HG03280 (cell line): ENCODE data around the gene SNX8.

Source experiments
- ATAC-seq: cut with Tn5 transposase; IDR thresholded peaks from one replicate; pipeline ENCODE4 v1.9.1; 2021; ENCODE audit warnings: mild to moderate bottlenecking, moderate library complexity; ENCODE audit not compliant: unreplicated experiment

The SNX8 gene

DNA sequence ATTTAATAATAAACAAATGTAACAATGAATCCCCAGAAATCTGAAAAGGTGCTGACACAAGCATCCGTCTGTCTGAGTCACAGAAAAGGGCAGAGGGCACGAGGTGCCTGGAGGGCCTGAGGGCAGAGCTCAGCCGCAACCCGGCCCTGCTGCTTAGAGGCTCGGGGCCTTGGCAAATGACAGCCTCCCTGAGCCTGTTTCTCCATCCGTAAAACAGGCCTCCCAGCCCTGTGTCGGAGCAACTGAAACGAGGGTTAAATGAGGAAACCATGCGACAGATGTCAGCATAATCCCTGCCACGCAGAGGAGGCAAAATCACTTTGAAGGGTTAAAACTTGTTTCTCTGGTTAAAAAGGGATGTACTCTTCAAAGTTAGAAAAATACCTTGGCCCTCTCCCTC lies 47.3 kb downstream of the SNX8 start:
- no peak for ATAC-seq

DNA sequence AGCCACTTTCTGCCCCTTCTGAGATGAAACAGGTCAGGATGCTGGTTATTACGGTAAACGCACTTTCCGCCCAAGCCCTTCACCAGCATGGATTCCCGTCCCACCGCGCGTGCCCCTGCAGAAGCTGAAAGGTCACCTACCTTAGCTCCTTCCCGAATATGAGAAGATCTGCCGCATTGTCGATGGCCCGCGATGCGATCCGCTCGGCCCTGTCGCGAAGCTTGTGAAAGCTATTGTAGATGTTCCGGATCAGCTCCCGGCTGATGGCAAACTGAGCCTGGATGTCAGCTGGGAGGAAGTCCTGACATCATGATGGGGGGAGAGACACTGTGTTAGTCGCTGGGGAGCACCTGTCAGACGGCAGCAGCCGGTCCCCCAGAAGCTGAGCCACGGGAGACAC lies 50.1 kb downstream of the SNX8 start:
- ATAC-seq: no peak

DNA sequence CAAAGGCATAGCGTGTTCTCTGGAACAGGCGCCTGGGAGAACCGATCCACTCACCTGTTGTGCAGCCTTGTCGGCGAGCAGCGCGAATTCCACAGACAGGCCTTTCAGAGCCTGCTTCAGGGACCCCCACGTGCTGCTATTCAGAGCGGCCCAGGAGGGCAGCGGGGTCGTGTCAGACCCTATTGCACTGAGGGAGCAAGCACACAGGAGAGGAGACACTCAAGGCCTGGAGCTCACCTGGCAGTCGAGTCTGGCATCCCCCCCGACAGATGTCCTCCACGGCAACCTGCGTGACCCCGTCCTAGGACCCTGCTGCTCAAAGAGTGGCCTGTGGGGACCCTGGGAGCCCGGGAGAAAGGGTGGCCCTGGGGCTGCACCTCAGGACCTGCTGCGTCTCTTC lies 51.1 kb downstream of the SNX8 start:
- no peak for ATAC-seq

DNA sequence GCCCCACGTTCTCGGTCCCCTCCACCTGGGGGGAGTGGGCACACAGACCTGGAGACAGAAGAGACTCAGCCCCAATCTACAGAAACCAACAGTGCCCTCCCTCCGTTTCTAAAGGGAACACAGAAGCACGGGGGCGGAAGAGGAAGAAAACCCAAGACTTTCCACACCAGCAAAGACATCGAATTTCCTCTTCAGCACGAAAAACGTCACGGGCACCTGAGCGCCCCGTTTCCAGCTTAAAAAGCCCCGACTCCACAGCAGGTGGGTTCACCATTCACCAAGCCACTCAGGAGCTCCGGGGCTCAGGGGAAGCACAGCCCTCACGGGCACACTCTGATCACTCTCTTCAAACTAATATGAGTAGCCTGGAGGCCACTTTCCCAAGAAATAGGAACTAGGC lies 52.6 kb downstream of the SNX8 start:
- ATAC-seq: no peak

DNA sequence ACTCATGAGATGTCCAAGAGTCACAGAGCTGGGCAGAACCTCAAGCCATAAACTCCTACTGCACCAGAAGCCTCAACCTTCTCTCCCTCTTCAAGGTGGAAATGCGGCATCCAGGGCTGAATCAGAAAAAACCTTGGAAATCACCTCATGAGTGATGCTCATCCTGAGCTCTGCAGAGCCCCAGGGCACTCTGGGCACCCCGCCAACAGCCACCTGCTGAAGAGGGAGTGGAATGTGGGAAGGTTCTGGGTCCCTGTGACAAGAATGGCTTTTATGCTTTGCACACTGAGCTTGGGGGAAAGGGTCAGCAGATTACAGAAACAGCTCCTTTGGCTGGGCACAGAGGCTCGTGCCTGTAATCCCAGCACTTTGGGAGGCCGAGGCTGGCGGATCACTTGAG lies 53.4 kb downstream of the SNX8 start:
- ATAC-seq: no peak

DNA sequence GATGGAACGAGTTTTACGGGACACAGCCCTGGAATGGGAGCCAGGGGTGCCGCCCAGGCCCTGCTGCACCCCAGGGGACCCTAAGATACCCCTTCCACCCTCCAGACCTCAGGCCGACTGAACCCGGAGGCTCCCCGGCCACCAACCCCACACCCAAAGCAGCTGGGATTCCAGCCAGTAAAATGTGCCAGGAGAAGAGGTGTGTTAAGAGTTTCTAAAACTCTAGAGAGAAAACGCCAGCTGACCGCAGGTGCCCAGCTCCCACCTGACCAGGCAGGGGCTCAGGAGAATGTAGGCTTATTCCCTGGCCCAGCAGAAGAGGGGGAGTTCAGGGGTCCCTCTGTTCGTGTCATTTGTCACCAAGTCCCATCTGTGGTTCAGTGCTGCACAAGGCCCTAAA lies 54.8 kb downstream of the SNX8 start:
- no peak for ATAC-seq

DNA sequence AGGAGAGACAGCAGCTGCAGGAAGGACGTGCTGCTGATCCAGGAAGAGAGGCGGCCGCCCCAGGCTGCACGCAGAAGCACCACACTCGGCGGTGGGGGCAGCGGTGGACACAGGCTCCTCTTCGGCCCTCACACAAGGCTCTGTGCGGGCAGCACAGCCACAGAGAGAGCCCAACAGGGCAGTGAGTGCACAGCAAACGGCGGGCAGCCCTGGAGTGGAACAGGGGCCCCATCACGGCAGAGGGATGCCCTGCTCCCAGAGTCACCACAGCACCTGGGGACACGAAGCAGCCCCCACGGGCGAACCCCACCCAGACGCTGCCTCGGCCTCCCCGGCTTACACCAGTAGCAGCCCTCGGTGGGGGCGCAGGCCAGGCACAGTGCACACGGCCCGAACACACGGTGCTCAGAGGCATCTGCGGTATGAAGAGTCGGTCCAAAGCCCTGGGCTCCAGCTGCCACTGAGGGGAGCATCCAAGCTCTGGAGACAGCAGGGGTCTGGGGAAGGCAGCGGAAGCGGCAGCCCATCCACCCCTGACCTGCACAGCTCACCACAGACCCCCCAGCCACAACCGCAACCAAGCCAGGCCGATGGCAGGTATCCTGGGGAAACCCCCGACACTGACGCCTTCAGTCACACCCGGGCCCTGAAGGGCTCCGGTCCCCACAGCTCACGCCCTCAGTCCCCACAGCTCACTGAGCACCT lies 55.4 kb downstream of the SNX8 start:
- peak; percentile 51 for ATAC-seq

DNA sequence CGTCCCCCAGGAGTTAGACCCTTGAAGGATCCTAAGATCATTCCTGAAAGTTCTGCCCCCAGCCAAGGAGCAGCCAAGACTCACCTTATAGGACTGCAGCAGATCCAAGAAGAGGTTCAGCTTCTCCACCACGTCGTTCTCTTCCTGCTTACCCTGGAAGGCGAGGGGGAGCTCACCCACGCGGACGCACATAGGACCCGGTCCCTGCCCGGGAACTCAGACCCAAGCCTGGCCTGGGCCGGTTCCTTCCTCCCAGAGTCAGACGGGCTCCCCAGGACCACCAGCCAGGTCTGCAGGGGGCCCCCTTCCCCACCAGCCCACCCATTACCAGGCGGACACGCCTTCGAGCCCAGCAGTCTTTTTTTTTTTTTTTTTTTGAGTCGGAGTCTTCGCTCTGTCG lies 56.6 kb downstream of the SNX8 start:
- no peak for ATAC-seq

DNA sequence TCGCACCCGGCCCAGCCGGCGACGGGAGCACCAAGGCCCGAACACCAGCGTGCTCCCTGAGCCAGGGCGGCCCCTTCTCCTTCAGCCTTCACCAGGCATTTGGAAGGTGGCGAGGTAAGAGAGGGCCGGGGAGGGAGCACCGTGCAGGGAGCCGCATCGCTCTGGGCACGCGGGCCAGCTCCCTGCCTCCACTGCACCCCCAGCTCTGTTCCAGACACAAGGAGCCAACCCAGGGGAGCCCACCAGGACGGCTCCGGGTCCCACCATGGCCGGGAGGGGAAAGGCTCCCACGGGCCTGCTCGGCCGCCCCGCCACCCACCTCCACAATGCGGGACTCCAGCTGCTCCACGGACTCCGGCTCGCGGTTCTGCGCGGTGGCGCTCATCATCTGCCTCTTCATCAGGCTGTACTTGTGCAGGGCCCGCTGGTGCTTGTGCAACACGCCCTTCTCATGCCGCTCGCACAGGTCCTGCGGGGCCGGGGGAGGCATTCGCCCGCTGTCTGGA lies 57.1 kb downstream of the SNX8 start:
- ATAC-seq: no peak

DNA sequence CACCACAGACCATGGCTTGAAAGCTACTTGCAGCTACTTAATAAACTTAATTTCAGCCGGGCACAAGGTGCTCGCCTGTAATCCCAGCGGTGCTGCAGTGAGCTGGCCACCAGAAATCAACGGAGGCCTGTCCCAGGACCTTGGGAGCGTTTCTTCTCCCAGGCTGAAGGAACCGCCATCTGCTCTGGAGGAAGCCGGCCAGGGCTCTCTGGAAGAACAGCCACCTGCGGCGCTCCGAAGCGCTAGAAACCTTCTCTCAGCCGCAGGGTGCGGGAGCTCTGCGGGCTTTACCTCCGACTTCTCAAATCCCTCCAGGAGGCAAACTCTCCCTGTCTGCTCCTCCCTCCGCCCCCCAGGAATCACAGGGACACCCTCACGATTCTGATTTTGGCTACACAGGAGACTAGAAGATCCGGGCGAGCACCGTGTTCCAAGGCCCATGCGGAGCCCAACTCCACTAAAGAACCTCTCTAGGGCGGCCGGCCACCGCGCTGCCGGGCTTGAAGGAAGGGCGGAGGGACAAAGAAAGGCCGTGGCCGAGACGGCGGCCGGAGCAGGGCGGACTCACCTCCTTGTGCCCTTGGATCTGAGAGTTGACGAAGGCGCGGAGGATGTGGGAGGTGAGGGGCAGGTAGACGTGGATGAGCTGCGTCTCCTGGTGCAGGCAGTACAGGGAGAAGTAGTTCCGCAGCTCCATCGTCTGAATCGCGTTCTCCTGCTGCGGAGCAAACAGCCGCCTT lies 57.8 kb downstream of the SNX8 start:
- ATAC-seq: no peak

DNA sequence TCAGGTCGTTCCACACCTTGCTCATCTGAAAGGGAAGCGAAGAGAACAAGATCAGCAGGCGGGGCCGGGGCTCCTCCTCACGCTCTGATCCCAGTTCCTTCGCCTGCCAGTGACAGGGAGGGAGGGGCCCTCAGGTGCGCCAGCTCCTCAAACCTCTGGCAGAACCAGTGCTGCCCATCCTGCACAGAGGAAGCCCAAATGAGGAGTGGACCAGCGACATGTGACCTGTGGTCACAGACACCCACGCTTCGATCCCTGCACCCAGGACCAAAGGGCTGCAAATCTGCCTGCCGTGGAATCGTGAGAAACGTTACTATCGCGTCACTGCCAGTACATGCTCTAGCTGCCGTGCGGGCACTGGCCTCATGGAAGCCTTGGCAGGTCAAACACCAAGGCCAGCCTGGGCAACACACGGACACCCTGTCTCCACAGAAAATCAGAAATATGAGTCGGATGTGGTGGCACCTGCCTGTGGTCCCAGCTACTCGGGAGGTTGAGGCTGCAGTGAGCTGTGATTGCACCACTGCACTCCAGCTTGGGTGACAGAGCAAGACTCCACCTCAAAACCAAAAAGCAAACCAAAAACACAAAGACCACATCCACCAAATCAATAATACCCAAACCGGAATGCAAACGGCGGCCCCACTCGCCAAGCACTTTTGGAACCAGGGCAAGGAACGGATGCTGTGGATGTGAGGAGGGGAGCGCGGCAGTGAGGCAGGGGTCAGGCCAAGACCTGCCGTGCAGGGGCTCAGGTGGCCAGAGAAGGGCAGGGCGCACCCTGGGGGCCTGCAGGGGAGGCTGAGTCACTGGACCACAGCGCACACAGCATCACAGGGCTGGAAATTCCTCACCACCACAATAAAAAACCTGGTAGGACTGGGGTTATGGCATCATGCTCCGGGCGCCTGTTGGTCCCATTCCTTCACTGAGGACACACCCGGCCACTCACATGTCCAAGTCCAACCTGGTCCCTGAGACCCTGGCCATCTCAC lies 58.8 kb downstream of the SNX8 start:
- ATAC-seq: no peak

DNA sequence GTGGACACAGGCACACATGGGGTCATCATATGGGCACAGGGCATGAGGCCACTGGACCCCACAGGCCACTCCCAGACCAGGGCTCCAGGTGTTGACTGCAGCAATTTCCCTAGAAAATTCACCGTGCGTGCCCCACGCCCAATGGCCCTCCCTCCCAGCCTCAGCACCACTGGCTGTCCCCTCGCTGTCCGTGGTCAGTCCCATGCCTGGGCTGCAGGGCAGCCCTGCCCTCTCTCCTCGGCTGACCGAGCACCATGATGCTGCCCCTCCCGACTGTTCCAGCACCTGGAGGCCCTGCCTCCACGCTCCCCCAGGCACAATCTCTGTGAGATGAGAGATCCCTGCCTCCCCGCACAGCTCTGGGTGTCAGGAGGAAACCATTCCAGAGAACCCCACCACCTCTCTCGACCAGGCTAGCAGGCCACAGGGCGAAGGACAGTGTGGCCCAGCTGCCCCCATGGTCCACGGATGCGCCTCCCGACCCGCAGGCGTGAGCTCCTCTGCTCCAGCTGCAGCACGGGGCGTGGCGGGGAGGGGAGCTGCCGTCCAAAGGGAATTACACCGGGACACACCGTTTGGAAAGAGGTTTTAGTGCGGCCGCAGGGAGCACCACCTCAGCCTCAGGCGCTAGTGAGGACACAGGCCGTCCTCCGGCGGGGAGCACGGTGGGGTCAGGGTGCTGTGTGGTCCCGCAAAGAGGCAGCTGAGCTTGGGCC lies 59.7 kb downstream of the SNX8 start:
- no peak for ATAC-seq

DNA sequence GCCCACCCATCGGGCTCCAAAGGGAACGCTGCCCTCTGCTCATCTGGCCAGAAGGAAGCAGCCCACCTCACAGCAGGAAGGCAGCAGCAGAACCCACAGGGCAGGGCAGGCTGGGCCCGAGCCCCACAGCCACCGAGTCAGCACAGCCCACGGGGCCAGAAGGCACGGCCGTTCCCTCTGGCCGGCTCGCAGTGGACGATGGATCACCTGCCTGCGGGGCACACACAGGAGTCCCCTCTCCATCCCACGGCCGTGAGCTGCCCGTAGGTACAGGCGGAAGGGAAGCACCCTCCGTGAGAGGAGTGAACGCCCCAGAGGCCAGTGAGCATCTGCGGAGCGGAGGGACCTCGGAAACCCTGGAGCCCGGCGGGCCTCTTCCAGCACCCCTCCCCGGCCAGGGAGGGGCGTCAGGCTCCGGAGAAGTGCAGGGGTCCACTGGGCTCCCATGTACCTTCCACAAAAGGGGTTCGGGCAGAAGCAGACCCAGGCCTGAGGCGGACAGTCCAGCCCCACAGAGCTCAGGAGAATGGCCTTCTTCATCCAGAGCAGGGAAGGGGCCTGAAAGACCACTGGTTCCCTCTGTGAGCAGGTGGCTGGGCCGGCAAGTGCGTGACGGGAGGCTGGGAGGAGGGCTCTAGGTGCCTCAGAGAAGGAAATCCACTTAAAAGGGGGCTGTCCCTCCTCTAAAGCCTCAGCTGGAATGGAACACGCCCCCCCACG lies 60.6 kb downstream of the SNX8 start:
- ATAC-seq: no peak

DNA sequence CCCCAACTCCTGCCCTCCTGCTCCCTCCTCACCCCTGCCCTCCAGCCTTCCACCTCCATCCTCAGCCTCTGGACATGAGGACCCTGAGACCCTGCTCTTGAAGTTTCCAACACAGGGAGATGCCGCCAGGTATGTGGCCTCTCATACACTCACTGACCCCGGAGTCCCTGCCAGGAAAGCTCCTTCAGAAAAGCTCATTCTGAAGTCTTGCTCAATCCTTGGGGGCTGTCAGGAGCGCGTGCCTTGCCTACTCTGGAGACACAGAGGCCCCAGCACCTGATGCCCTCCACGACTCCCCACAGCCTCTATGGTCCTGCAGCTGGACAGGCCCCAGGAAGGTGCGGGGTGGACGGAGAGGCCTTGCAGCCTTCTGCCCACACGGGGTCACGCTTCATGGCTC lies 61.2 kb downstream of the SNX8 start:
- ATAC-seq: no peak

DNA sequence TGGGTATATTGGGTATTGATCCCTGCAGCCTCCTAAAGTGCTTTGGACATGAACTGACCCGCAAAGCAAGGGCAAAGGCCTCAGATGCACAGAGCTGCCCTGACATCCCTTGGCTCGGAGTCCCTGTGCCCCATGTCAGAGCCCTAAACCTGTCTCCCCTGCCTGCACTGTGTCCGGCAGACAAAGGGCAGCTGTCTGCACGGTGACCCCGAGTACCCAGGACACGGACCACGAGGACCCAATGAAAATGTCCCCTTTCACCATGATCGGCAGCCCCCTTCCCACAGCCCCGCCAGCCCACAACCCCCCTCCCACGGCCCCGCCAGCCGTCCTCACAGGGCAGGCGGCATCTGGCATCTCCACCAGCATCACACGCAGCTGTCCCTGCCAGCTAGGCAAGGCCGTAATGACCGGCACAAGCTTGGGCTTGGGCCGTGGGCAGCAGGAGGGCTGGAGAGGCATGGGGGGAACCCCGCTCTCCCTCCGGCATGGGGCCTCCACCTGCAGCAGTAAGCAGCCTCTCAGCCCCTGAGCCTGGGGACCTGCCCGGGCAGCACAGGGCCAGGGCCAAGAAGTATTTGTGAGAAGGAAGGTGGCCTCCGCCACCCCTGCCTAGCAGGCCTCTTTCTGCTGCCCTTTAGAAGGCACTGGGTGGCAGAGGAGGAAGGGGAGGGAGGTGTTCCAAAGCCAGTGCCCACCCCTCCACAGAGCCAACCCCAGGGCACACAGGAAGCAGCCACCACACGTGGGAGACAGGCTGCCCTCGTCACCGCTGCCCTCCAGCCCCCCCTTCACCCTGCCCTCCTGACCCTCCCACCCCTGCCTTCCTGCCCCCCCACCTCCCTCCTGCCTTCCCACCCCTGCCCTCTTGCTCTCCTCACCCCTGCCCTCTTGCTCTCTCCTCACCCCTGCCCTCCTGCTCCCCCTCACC lies 62.1 kb downstream of the SNX8 start:
- no peak for ATAC-seq

DNA sequence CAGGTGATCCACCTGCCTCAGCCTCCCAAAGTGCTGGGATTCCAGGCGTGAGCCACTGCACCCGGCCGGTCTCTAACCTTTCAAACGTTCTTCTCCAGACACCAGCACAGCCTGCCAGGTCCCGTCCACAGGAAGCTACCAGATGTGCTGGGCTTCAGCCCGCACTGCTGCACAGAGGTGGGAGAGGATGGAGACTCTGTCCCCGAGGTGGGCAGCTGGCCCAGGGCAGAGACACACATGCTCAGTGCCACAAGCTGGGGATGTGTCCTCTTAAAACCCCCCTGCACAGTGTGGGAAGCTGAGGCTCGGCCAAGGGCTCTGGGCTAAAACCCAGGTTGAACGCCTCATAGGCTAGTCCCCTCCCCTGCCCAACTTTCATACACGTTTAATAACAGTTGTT lies 62.9 kb downstream of the SNX8 start:
- no peak for ATAC-seq

DNA sequence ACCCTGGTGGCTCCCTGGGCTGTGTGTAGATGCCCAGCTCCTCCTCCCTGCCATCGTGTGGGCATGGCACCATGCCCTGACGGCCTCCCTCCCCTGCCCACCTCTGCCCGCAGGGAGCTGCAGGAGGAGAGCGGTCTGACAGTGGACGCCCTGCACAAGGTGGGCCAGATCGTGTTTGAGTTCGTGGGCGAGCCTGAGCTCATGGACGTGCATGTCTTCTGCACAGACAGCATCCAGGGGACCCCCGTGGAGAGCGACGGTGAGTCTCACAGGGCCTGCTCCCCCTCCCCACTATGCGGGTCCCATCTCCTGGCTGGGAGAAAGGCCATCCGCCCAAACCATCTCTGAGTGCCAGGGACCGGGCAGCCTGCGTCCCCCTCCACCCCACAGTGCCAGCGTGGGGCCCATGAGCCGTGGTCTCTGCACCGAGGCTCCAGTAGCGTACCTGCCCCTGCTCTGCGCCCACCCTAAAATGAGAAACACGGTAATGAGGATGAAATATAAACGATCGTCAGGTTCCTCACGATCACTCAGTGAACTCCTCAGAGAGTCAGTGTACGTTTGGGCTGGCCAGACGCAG lies 64.4 kb downstream of the SNX8 start:
- ATAC-seq: no peak

DNA sequence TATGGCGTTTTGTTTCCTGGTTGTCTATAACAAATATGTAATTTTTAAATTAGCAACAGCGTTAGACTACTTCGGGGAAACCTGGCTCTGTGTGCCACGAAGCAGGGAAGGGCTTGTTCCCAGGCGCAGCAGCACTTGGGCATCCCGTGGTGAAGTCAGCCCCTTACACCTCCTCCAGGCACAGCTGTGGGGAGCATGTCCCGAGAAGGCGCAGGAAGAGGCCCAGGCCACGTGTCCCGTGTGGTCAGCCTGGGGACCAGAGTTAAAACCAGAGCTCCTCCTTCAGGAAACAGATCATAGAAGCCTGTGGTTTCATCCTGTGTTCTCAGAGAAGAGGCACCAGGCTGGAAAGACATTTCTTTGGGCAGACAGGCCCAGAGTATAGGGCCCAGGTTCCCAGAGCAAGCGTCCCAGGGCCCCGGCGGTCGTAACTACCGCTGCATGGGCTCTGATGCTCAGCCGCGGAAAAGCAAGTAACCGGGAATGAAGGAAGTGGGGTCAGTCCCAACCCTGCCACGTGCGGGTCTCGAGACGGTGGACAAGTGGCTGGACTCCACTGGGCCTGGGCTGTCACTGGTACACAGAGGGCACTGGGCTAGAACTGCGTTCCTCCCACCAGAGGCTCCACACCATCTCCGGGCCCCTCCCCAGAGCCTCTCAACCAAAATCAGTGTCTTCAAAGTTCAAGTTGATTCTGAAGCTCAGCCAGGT lies 65.1 kb downstream of the SNX8 start:
- ATAC-seq: no peak
